Measurements from ENCODE around the gene ITPK1. TPM values are rescaled to one million over a fixed set of nuclear protein-coding genes. Genes with fewer than 3 reads are reported as not detected.

Gene ITPK1
- polyA plus RNA-seq, 2 of the 4 experiments (the other 2 are of a cell fraction): 46.2 to 47.0 TPM

DNA sequence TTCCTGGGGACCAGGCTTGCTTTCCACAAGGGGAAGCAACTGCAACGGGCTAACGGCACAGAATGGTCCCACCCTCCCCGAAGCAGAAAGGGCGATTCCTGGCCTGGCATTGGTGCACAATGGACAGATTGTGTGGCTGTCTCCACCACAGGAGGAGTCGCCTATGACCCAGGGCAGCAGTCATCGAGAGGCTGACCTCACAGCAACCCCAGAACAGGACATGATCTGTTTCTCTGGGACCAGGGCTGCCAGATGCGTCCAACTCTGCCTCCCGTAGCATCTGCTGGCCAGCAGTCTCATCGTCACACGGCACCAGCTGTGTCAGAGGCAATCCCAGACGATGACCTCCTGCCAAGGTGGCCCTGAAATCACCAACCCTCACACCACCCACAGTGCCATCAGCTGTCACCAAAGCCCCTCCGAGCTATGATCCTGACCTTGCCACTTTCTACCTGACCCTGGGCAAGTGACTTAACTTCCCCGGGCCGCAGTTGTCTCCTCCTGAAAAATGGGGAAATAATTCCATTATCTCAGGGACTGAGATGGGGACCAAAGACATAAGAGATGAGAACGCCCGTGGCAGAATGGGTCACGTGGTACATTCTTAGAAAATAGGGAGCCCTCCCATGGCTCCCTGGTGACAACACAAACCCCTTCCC lies 106.1 kb downstream of the ITPK1 start (continued):
- TF ChIP-seq, protein P1, sequence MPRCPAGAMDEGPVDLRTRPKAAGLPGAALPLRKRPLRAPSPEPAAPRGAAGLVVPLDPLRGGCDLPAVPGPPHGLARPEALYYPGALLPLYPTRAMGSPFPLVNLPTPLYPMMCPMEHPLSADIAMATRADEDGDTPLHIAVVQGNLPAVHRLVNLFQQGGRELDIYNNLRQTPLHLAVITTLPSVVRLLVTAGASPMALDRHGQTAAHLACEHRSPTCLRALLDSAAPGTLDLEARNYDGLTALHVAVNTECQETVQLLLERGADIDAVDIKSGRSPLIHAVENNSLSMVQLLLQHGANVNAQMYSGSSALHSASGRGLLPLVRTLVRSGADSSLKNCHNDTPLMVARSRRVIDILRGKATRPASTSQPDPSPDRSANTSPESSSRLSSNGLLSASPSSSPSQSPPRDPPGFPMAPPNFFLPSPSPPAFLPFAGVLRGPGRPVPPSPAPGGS (IDR thresholded peaks at IDR 0.05): no peak
- TF ChIP-seq, protein P2, sequence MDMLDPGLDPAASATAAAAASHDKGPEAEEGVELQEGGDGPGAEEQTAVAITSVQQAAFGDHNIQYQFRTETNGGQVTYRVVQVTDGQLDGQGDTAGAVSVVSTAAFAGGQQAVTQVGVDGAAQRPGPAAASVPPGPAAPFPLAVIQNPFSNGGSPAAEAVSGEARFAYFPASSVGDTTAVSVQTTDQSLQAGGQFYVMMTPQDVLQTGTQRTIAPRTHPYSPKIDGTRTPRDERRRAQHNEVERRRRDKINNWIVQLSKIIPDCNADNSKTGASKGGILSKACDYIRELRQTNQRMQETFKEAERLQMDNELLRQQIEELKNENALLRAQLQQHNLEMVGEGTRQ (IDR thresholded peaks at IDR 0.05): no peak
- no peak for TF ChIP-seq JUNB (IDR thresholded peaks at IDR 0.05)

DNA sequence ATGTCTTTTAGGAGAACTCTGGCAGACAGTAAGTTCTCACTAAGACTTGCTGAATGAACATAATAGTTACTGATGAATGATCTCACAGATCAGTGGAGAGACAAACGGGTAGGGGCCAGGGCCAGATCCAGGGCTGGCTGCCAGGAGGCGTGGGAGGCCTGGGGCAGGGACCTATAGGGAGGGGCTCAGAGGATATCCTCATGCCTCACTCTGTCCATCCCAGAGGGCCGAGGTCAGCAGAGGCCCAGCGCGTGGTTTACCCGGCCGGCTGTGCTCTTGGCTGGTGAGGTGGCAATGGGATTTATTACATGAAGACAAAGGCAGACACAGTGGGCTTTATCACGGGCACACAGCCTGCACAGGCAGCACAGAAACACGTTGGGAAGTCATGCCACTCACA lies 107.3 kb downstream of the ITPK1 start:
- Histone ChIP-seq H3K4me2 (no peak overlapping the region), H3K4me3 (no peak overlapping the region), H3K9me3 (no peaks in the 10 kb centered on the region), H3K4me1 (peaks cover 29% of the 10 kb centered on the region), H3K27ac (peak overlapping the region; percentile 25 to 28; a peak in 1 of 6 replicates)
- POLR2A ChIA-PET: no interaction called here
- ATAC-seq (no peak), DNase-seq (ENCODE audit: low read depth in 1 of 2, low spot score in 1 of 2) (no peak), FAIRE-seq (no peak)
- 84% methylated on average over 9 of the region's 9 CpGs for WGBS (ENCODE audit: missing lambda C conversion rate)
- CTCF ChIA-PET: interaction anchor here (1.4 kb wide), 1 partner anchor 56 kb away, joined by 7 read pairs; no protein-coding TSS in a partner anchor
- TF ChIP-seq, protein P3, sequence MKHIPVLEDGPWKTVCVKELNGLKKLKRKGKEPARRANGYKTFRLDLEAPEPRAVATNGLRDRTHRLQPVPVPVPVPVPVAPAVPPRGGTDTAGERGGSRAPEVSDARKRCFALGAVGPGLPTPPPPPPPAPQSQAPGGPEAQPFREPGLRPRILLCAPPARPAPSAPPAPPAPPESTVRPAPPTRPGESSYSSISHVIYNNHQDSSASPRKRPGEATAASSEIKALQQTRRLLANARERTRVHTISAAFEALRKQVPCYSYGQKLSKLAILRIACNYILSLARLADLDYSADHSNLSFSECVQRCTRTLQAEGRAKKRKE (CRISPR knock-in tag; IDR thresholded peaks at IDR 0.05; ENCODE audit: low read depth): no peak
- TF ChIP-seq ESRRA (IDR thresholded peaks at IDR 0.05; ENCODE audit: borderline replicate concordance, low read length) (no peak), MAFK (IDR thresholded peaks at IDR 0.05; ENCODE audit: partially characterized antibody) (no peak), EHMT2 (IDR thresholded peaks at IDR 0.05; ENCODE audit: low read depth) (no peak), CBX2 (IDR thresholded peaks at IDR 0.05; ENCODE audit: borderline replicate concordance, low read depth) (no peak), ZNF302 (CRISPR knock-in tag; IDR thresholded peaks at IDR 0.05) (no peak), CEBPB (IDR thresholded peaks at IDR 0.05) (no peak), CHD4 (IDR thresholded peaks at IDR 0.05; ENCODE audit: borderline replicate concordance) (no peak), HOXB5 (CRISPR knock-in tag; IDR thresholded peaks at IDR 0.05) (no peak), KDM1A (IDR thresholded peaks at IDR 0.05; ENCODE audit: low read depth) (no peak), PHF8 (IDR thresholded peaks at IDR 0.05; ENCODE audit: borderline replicate concordance, low read depth) (no peak), RNF2 (IDR thresholded peaks at IDR 0.05; ENCODE audit: borderline replicate concordance, low read depth) (no peak)
- TF ChIP-seq, protein P4, sequence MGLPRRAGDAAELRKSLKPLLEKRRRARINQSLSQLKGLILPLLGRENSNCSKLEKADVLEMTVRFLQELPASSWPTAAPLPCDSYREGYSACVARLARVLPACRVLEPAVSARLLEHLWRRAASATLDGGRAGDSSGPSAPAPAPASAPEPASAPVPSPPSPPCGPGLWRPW (IDR thresholded peaks at IDR 0.05): no peak
- TF ChIP-seq, protein P5, sequence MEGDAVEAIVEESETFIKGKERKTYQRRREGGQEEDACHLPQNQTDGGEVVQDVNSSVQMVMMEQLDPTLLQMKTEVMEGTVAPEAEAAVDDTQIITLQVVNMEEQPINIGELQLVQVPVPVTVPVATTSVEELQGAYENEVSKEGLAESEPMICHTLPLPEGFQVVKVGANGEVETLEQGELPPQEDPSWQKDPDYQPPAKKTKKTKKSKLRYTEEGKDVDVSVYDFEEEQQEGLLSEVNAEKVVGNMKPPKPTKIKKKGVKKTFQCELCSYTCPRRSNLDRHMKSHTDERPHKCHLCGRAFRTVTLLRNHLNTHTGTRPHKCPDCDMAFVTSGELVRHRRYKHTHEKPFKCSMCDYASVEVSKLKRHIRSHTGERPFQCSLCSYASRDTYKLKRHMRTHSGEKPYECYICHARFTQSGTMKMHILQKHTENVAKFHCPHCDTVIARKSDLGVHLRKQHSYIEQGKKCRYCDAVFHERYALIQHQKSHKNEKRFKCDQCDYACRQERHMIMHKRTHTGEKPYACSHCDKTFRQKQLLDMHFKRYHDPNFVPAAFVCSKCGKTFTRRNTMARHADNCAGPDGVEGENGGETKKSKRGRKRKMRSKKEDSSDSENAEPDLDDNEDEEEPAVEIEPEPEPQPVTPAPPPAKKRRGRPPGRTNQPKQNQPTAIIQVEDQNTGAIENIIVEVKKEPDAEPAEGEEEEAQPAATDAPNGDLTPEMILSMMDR (IDR thresholded peaks at IDR 0.05): no peak
- TF ChIP-seq, protein P6, sequence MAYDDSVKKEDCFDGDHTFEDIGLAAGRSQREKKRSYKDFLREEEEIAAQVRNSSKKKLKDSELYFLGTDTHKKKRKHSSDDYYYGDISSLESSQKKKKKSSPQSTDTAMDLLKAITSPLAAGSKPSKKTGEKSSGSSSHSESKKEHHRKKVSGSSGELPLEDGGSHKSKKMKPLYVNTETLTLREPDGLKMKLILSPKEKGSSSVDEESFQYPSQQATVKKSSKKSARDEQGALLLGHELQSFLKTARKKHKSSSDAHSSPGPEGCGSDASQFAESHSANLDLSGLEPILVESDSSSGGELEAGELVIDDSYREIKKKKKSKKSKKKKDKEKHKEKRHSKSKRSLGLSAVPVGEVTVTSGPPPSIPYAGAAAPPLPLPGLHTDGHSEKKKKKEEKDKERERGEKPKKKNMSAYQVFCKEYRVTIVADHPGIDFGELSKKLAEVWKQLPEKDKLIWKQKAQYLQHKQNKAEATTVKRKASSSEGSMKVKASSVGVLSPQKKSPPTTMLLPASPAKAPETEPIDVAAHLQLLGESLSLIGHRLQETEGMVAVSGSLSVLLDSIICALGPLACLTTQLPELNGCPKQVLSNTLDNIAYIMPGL (CRISPR knock-in tag; IDR thresholded peaks at IDR 0.05; ENCODE audit: borderline replicate concordance): no peak
- TF ChIP-seq, protein P7, sequence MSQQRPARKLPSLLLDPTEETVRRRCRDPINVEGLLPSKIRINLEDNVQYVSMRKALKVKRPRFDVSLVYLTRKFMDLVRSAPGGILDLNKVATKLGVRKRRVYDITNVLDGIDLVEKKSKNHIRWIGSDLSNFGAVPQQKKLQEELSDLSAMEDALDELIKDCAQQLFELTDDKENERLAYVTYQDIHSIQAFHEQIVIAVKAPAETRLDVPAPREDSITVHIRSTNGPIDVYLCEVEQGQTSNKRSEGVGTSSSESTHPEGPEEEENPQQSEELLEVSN (IDR thresholded peaks at IDR 0.05; ENCODE audit: borderline replicate concordance, low read depth): no peak
